GM19438 (cell line): ENCODE results near the gene PHLDA3.

Experiments used
- ATAC-seq: cut with Tn5 transposase; IDR thresholded peaks from one replicate; pipeline ENCODE4 v1.9.1; 2021; ENCODE audit warnings: low read depth; ENCODE audit not compliant: unreplicated experiment

The PHLDA3 gene

DNA sequence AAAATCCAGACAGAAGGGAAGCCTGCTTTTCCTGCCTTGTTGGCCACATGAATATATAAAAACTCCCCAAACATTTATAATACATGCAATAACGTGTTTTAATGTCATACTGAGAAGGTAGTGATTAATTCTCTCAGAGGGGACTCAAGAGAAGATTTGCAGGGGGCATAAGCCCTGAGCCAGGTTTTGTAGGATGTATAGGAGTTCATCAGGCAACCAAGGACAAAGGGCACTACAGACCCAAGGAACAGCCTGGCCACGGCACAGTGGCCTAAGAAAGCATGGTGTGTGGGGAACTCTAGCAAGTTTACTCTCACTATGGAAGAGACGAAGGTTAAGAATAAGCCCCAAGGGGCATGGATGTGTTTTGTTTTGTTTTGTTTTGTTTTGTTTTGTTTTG, 32.0 kb downstream of the PHLDA3 start:
- ATAC-seq: no peak

GRCh38 chr1:201436393-201436792, 32.6 kb downstream of the PHLDA3 start:
- ATAC-seq: no peak

- ATAC-seq: no peak
These were observed 34.7 kb downstream of the PHLDA3 start for GRCh38 chr1:201434266-201434665.

- ATAC-seq: no peak
These were observed 35.4 kb downstream of the PHLDA3 start for GRCh38 chr1:201433609-201434008.

DNA sequence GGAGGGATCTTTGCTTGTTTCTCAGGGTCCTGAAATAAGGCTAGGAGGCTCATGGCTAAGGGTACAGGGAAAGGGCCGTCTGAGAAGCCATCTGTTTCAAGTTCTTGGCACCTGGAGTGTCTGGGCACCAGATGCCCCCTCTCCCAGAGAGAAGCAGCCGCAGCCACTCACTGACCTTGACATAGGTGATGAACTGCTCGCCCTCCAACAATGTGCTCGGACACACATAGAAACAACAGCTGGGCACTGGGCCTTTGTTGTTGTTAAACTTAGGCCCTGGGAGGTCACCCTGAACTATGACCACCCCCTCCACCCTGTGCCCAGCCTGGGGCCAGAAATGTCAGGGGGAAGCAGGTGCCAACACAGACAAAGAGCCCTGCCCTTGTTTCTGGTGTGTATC, 38.2 kb downstream of the PHLDA3 start:
- no peak for ATAC-seq

GRCh38 chr1:201429736-201430501, 39.1 kb downstream of the PHLDA3 start:
- ATAC-seq: no peak

DNA sequence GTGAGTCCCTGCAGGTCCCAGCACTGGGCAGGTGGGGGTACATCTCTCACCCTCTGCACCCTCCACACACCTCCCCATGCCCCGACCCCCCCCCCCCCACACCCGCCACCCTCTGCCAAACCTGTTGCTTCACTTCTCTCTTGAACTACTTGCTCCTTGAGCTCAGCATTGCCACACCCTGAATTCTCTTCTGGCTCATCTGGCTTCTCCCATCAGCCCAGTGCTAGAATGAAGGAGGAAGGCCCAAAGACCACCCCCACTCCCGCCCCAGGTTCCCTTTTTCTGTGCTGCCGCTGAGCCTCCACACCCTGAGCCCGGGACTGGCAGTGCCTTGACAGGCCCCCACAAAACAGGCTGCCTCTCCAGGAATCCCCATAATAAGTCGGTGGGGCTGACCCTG, 41.0 kb downstream of the PHLDA3 start:
- ATAC-seq: no peak

- ATAC-seq: no peak
These were observed 42.3 kb downstream of the PHLDA3 start for GRCh38 chr1:201426479-201427310.

DNA sequence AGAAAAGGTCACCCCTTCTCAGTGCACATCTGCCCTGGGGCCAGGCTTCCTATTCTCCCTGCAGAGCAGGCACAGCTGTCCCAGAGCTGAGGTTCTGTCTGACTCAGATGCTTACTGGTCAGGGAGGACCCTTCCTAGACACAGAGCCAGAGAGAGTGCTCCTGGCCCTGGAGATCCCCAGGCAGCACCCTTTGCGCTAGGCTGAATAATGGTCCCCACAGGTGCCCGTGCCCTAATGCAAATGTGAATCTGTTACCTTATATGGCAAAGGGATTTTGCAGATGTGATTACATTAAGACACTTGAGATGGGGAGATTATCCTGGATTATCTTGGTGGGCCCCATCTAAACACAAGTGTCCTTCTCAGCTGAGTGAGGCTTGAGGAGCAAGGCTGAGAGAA, 44.8 kb downstream of the PHLDA3 start:
- ATAC-seq: no peak

GRCh38 chr1:201423655-201424054, 45.3 kb downstream of the PHLDA3 start:
- ATAC-seq: no peak

DNA sequence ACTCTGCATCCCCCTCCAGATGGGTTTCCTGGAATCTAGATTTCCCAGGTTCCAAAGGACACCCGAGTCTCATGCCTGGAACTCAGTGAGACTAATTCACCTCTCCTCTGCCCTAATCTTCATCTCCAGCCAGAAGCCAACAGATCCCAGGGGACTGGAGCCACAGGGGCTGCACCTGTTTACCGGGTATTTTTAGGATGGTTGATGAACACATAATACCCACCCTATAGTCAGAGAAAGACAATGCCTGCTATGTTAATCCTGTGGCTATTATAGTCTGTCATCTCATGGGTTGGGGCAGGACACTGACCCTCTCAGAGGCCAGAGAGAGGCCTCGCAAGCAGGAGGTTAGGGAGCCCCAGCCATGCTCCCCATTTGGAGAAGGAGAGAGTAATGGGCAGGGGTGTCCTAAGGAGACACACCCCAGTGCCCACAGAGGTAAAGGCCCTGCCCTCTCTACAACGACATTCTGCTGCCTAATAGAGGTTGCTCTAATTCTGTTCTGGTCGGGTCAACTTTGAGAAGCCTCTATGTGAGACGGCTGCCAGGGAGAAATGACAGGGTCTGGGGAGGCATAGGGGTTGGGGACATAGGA, 46.5 kb downstream of the PHLDA3 start:
- no peak for ATAC-seq

DNA sequence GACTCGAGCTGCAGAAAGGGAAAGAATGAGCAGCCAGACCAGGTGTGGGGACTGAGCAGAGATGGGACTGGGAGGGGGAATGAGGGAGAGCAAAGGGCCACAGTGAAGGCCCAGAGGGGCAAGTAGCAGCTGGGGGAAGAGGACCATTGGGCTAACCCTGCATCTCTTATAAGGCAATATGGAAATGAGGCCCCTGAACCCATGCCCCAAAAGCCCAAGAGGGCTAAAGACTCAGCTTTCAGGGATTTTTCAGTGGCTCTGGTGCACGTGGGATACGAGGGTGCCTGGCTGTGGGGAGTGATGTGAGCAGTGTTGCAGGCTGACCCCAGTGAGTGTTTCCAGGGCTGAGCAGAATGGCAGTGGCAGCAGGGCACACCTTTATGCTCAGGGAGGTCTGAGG, 47.0 kb downstream of the PHLDA3 start:
- ATAC-seq: no peak

- no peak for ATAC-seq
These were observed 47.9 kb downstream of the PHLDA3 start for GRCh38 chr1:201421041-201421440.

DNA sequence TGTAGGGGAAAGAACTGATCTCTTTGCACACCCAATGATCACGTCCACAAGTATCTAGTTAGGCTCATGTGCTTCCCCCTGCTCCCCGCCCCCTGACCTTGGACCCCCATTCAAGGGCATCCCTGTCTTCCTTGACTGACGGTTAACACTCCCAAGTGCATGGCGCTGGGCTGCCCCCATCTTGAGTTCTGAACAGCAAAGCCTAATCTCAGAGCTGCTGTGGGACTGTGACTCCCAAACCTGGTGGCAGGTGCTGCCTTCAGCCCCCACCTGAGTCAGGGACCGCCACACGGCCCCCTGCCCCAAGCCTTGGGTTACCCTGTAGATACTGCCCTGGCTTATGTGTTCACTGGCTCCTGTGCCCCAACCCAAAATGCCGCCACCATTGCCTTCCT, 48.4 kb downstream of the PHLDA3 start:
- no peak for ATAC-seq

DNA sequence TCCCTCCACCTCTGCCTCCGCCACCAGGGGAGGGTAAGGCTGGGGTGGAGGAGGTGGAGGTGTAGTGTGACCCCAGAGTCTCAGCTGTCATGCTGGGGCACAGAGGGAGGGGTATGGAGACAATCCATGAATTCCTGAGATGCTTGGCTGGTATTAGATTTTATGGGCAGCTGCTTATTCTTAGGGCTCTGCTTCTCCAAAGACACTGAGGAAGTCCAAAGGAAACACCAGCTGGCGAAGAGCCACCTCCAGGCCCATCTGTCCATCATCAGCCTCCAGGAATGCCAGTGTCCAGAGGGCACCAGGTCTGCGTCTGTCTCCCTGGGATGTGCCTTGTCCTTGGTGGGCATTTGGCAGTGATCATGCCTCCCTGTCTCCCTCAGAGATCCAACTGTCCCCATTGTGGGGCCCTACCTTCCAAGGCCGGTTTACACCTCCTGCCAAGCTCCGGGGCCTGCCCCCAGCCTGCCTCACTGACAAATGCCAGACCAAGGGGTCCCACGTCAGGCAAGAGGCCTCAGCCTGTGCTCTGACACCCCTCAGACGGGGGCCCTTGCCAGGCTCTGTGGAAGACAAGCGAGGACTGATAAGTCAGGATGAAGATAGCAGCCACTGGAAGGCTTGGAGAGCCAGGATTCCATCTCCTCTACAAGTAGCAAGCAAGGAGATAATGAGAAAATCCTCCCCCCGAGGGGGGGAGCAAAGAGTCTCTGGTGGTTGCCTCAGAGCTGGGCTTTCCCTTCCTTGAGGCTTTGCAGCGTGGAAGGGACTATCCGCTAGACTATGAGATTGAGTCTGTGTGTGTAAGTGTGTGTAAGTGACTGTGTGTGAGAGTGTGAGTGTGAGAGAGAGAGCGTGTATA, 49.0 kb downstream of the PHLDA3 start:
- no peak for ATAC-seq

DNA sequence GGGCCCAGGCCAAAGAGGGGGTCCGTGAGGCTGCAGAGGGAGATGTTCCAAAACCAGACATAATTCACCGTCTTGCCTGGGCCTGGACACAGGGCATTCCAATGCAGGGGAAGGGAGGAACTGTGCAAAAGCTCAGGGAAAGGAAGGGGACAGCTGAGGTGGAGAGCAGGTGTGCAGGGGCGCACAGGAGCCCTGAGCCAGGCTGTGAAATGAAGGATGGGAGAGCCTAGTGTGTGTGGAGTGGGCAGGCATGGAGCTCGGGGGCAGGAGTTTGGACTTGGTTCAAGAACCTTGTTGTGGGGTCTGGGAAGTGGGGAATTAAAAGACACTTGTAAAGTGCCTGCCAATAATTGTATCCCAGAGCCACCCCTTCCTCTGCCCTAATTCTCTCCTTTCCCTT, 49.7 kb downstream of the PHLDA3 start:
- no peak for ATAC-seq

GRCh38 chr1:201418461-201418860, 50.5 kb downstream of the PHLDA3 start:
- ATAC-seq: no peak
